ENCODE data around the gene GRIK4. TPM values are rescaled to one million over a fixed set of nuclear protein-coding genes. Genes with fewer than 3 reads are reported as not detected.

Gene GRIK4
- total RNA-seq, 1 experiment from 2014 or later: not detected

DNA sequence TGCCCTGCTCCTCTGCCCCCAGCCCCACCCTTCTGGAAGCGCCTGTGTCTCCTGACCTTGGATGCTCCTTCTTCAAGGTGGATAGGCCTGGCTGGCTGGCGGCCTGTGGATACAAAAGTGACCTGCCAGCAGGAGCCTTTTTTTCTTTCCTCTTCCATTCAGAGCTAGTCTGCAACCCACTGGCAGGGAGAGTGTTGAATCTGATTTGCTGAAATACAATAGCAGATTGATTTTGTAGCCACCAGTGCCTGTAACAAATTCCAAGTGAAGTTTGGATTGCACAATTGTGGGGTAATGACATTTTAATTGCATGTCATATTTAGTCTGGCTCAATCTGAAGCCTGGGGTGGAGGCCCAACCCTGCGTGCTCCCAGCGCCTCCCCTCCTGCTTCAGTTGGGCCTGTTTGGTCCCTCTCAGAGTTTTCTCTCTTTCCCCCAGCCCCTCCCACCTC lies 97.2 kb downstream of the GRIK4 start:
- no peaks in the 10 kb centered on the region for H3K4me1 ChIP-seq (ENCODE audit: insufficient read depth, low read length)
- no peak overlapping the region for H2AFZ ChIP-seq (ENCODE audit: low read length)
- ATAC-seq: no peak
- no peak overlapping the region for H3K27ac ChIP-seq (ENCODE audit: low read length)
- H4K20me1 ChIP-seq (ENCODE audit: low read length): no peaks in the 10 kb centered on the region
- no peaks in the 10 kb centered on the region for H3K36me3 ChIP-seq (ENCODE audit: low read depth, low read length)
- H3K4me2 ChIP-seq (ENCODE audit: low read length): no peak overlapping the region
- no TSS peak for BruUV-seq (replicated peaks)
- H3K9me3 ChIP-seq (ENCODE audit: low read length): no peaks in the 10 kb centered on the region
- POLR2A ChIA-PET (ENCODE audit: unreplicated experiment): no interaction called here
- peaks cover 32% of the 10 kb centered on the region; the same call in 1 of the 2 replicates for H3K27me3 ChIP-seq (ENCODE audit: low read length)
- no peak for DNase-seq
- H3K4me3 ChIP-seq (ENCODE audit: low read length): no peak overlapping the region
- H3F3A ChIP-seq (ENCODE audit: low read length, unreplicated experiment): no peaks in the 10 kb centered on the region
- CTCF ChIA-PET: no interaction called here
- TF ChIP-seq EZH2phosphoT487 (IDR thresholded peaks at IDR 0.05; ENCODE audit: borderline replicate concordance, low read length) (no peak), EZH2 (IDR thresholded peaks at IDR 0.05; ENCODE audit: low read length, unreplicated experiment) (no peak)
- TF ChIP-seq, protein P1, sequence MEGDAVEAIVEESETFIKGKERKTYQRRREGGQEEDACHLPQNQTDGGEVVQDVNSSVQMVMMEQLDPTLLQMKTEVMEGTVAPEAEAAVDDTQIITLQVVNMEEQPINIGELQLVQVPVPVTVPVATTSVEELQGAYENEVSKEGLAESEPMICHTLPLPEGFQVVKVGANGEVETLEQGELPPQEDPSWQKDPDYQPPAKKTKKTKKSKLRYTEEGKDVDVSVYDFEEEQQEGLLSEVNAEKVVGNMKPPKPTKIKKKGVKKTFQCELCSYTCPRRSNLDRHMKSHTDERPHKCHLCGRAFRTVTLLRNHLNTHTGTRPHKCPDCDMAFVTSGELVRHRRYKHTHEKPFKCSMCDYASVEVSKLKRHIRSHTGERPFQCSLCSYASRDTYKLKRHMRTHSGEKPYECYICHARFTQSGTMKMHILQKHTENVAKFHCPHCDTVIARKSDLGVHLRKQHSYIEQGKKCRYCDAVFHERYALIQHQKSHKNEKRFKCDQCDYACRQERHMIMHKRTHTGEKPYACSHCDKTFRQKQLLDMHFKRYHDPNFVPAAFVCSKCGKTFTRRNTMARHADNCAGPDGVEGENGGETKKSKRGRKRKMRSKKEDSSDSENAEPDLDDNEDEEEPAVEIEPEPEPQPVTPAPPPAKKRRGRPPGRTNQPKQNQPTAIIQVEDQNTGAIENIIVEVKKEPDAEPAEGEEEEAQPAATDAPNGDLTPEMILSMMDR (conservative IDR thresholded peaks at IDR 0.05; ENCODE audit: low read depth, low read length): no peak
- no peak overlapping the region for H3K9ac ChIP-seq (ENCODE audit: low read length)
- no peaks in the 10 kb centered on the region for H3K9me2 ChIP-seq (replicated peaks; ENCODE audit: low read length)
- no peaks in the 10 kb centered on the region for H3K79me2 ChIP-seq (ENCODE audit: low read length)
- intact Hi-C loops (cut with micrococcal nuclease): no loop called here

DNA sequence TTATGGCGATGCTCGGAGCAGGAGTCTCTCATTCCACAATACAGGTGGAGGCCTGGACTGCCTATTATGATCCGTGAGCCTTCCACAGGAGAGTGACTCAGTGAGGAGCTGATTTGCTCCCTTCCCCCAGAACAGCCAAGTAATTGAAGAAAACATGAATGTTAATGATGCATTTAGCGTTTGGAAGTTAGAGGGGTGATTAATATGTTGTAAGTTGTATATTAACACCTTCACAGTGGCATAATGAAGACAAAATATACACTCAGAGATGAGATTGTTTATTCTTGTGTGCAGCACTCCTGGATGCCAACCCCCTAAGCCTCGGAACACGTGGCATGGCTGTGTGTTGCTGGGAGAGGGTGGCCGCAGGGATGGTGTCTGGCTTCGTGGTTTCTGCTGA lies 98.6 kb downstream of the GRIK4 start:
- Histone ChIP-seq H3K4me3 (ENCODE audit: low read length) (peak overlapping the region; percentile 13; the same call in 1 of the 2 replicates), H3K9me2 (replicated peaks; ENCODE audit: low read length) (no peaks in the 10 kb centered on the region), H2AFZ (ENCODE audit: low read length) (no peak overlapping the region), H3K36me3 (ENCODE audit: low read depth, low read length) (no peaks in the 10 kb centered on the region), H3K9ac (ENCODE audit: low read length) (no peak overlapping the region), H3F3A (ENCODE audit: low read length, unreplicated experiment) (no peaks in the 10 kb centered on the region), H3K79me2 (ENCODE audit: low read length) (no peaks in the 10 kb centered on the region), H3K27ac (ENCODE audit: low read length) (no peak overlapping the region), H3K4me2 (ENCODE audit: low read length) (peak overlapping the region; percentile 45; the same call in 1 of the 2 replicates), H3K9me3 (ENCODE audit: low read length) (no peaks in the 10 kb centered on the region), H3K27me3 (ENCODE audit: low read length) (peaks cover 28% of the 10 kb centered on the region; the same call in 1 of the 2 replicates), H3K4me1 (ENCODE audit: insufficient read depth, low read length) (no peaks in the 10 kb centered on the region), H4K20me1 (ENCODE audit: low read length) (no peaks in the 10 kb centered on the region)
- POLR2A ChIA-PET (ENCODE audit: unreplicated experiment): no interaction called here
- BruUV-seq (replicated peaks): no TSS peak
- TF ChIP-seq, protein P1 (conservative IDR thresholded peaks at IDR 0.05; ENCODE audit: low read depth, low read length): no peak
- TF ChIP-seq EZH2phosphoT487 (IDR thresholded peaks at IDR 0.05; ENCODE audit: borderline replicate concordance, low read length): no peak
- TF ChIP-seq EZH2 (IDR thresholded peaks at IDR 0.05; ENCODE audit: low read length, unreplicated experiment): no peak
- intact Hi-C loops (cut with micrococcal nuclease): no loop called here
- ATAC-seq (no peak), DNase-seq (no peak)
- CTCF ChIA-PET: no interaction called here

DNA sequence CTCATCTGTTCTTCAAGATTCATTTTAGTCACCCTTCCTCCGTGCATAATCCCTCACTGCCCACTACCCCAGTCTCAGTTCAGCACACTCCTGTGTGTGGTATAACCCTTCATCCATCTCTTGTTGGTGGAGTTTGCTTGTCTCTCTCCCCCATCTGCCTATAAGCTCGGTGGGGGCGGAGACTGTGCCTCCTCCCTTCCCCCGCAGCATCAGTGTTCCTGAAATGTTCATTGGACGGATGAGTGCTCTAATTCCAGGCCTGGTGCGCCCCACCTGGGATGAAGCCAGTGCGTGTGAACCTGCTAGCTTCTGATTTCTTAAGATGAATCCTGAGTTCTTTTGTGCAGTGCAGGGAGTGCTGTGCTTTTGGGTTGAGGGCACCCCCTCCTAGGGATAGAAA lies 100.0 kb downstream of the GRIK4 start:
- Histone ChIP-seq H3K4me3 (ENCODE audit: low read length) (no peak overlapping the region), H3K79me2 (ENCODE audit: low read length) (no peaks in the 10 kb centered on the region), H3K9me2 (replicated peaks; ENCODE audit: low read length) (no peaks in the 10 kb centered on the region), H3K27me3 (ENCODE audit: low read length) (peaks cover 28% of the 10 kb centered on the region; the same call in 1 of the 2 replicates), H3K36me3 (ENCODE audit: low read depth, low read length) (no peaks in the 10 kb centered on the region), H3K4me1 (ENCODE audit: insufficient read depth, low read length) (no peaks in the 10 kb centered on the region), H3K4me2 (ENCODE audit: low read length) (no peak overlapping the region), H4K20me1 (ENCODE audit: low read length) (no peaks in the 10 kb centered on the region), H3K9ac (ENCODE audit: low read length) (no peak overlapping the region), H3K9me3 (ENCODE audit: low read length) (no peaks in the 10 kb centered on the region), H3F3A (ENCODE audit: low read length, unreplicated experiment) (no peaks in the 10 kb centered on the region), H2AFZ (ENCODE audit: low read length) (no peak overlapping the region), H3K27ac (ENCODE audit: low read length) (no peak overlapping the region)
- BruUV-seq (replicated peaks): no TSS peak
- TF ChIP-seq EZH2phosphoT487 (IDR thresholded peaks at IDR 0.05; ENCODE audit: borderline replicate concordance, low read length) (no peak), EZH2 (IDR thresholded peaks at IDR 0.05; ENCODE audit: low read length, unreplicated experiment) (no peak)
- TF ChIP-seq, protein P1 (conservative IDR thresholded peaks at IDR 0.05; ENCODE audit: low read depth, low read length): no peak
- ATAC-seq (no peak), DNase-seq (no peak)
- intact Hi-C loops (cut with micrococcal nuclease): no loop called here
- ChIA-PET CTCF (no interaction called here), POLR2A (ENCODE audit: unreplicated experiment) (no interaction called here)

All from PC-3 (cell line).